Stomach (tissue), 4 donors: ENCODE measurements around the gene CLIC1.

ENCODE experiments used
- EP300 ChIP-seq: sonication (generic); formaldehyde crosslinking; IDR thresholded peaks from one replicate; pipeline ENCODE4 v1.6.1; 2017; ENCODE audit warnings: antibody characterized with exemption
- POLR2A ChIP-seq, 4 donors: fragments of 450-650 bp; IDR thresholded peaks; one replicate each; pipeline ENCODE4 v1.6.1; 2016; ENCODE audit warnings: antibody characterized with exemption in 4 of 4, control low read depth in 2 of 4, mild to moderate bottlenecking in 1 of 4, moderate library complexity in 1 of 4
- POLR2AphosphoS5 ChIP-seq, 3 donors: sonication (generic); formaldehyde crosslinking; IDR thresholded peaks; one replicate each; pipeline ENCODE4 v1.6.1; 2016; ENCODE audit warnings: antibody characterized with exemption in 3 of 3
- TF ChIP-seq, protein P1 (sequence below), 7 experiments: fragments of 450-650 bp in 4 of 7; fragments of 200-600 bp in 3 of 7; sonication (generic) in 3 of 7; IDR thresholded peaks; one replicate each; pipeline ENCODE4 v1.5.1; 2016 to 2019; ENCODE audit warnings: antibody characterized with exemption in 7 of 7, control low read depth in 2 of 7, mild to moderate bottlenecking in 1 of 7

DNA sequence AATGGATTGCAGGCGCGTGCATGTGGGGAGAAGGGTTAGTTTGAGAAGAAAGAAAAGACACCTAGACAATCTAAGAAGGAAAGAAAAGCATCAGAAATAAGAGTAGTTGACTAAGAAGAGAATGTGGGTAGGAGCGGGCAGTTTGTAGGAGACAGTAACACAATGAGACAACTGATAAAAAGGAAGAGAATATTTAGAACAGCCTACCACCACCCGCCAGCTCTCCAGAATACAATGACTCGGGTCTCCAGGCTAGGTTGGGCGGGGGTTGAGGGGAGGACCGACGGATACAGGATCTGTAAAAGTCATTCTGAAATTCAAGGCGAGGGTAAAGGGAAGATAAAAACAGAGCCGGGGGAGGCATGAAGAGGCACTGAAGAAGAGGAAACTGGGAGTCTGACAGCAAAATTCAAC, 33.9 kb downstream of the CLIC1 start:
- TF ChIP-seq, protein P1, sequence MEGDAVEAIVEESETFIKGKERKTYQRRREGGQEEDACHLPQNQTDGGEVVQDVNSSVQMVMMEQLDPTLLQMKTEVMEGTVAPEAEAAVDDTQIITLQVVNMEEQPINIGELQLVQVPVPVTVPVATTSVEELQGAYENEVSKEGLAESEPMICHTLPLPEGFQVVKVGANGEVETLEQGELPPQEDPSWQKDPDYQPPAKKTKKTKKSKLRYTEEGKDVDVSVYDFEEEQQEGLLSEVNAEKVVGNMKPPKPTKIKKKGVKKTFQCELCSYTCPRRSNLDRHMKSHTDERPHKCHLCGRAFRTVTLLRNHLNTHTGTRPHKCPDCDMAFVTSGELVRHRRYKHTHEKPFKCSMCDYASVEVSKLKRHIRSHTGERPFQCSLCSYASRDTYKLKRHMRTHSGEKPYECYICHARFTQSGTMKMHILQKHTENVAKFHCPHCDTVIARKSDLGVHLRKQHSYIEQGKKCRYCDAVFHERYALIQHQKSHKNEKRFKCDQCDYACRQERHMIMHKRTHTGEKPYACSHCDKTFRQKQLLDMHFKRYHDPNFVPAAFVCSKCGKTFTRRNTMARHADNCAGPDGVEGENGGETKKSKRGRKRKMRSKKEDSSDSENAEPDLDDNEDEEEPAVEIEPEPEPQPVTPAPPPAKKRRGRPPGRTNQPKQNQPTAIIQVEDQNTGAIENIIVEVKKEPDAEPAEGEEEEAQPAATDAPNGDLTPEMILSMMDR (IDR thresholded peaks at IDR 0.05) = no peak
- TF ChIP-seq POLR2A (IDR thresholded peaks at IDR 0.05) (no peak), EP300 (no peak), POLR2AphosphoS5 (IDR thresholded peaks at IDR 0.05) (no peak)
